GM21723 (cell line): Measurements from ENCODE around the gene BMAL1.
"Not testable (repeated sequence)": the region's sequence is repeated elsewhere in the genome, so short reads cannot be mapped to it uniquely, and the experiment has no call there.

Source experiments
- ATAC-seq: cut with Tn5 transposase; IDR thresholded peaks from one replicate; pipeline ENCODE4 v1.9.1; 2021; ENCODE audit warnings: mild to moderate bottlenecking, moderate library complexity; ENCODE audit not compliant: unreplicated experiment

Gene BMAL1

GRCh38 chr11:13277768-13278608, at the start of gene BMAL1:
Gene BMAL1, plus strand, starts transcription at chr11:13277790. Its CDS starts 76,519 bp downstream, at chr11:13354309.
- ATAC-seq = peak; percentile 31

DNA sequence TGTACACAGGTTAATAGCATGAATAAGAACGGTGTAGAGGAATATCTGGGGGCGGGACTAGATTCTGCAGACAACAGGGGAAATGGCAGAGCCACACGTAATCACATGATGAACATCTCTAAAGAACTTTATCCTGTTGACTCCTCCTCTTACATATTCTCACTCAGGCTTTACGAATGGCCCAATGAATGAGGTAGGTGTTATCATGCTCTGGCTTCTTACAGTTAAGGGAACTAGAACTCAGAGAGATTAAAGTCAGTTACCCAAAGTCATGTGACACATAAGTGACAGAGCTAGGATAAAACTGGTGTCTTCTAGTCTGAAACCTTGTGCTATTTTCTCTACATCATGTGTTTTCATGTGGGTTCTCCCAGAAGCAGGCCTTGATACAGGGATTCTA, 49.0 kb upstream of the BMAL1 start:
- ATAC-seq = no peak

- no peak for ATAC-seq
Measured at GRCh38 chr11:13229136-13229535, 48.5 kb upstream of the BMAL1 start.

- no peak for ATAC-seq
Measured at GRCh38 chr11:13229711-13230318, 47.8 kb upstream of the BMAL1 start.

DNA sequence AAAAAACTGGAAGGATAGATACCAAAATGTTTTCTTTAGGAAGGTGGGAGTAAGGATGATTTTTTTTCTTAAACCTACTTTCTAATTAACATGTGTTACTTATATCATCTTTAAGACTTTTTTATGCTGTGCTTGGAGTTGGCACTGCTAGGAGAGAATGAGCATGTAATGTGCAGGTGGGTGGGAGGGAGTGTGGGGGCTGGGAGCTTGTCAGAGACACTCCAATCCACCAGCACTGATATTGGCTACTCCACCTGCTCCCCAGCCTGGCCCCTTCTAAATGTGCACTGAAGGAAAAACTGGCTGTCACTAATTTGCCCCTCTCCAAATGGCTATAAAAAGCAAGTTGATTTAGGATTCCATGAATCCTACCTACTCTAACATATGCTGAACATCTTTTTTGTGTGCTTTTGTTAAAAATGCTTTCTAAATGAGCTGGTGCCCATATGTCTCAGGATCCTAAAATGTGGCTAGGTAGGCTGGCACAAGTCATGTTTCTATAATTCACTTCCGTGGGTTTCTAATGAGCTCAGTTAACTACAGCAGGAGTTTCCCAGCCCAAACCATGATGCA, 44.3 kb upstream of the BMAL1 start:
- no peak for ATAC-seq

DNA sequence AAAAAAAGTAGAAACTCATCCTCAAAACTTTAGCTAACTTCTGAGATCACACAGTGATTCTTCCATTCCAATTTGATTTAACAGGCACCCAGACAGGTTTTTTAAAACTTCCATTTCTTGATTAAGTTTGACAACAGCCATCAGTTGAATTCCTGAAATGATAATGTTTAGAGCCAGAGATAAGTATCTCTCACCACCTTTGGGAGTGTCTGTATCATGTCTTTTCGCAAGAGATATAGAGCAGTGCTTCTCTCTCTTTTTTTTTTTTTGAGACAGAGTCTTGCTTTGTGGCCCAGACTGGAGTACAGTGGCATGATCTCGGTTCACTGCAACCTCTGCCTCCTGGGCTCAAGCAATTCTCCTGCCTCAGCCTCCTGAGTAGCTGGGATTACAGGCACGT, 41.7 kb upstream of the BMAL1 start:
- no peak for ATAC-seq

DNA sequence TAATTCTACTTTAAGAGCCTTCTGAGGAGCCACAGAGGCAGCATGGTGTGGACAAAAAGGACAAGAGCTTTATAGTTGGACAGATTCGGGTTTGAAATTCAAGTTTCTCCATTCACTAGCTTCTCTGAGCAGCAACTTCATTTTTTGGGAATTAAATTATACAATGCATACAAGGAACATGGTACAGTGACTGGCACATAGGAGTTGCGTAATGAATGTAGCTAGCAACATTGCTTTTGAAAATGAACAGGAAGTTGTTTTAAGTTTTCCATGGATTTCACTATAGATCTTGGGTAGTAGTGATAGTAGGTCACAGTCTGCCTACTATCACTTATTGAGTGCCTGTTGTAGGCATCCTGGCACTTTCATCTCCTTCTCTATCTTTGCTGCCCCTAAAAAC, 41.0 kb upstream of the BMAL1 start:
- no peak for ATAC-seq

DNA sequence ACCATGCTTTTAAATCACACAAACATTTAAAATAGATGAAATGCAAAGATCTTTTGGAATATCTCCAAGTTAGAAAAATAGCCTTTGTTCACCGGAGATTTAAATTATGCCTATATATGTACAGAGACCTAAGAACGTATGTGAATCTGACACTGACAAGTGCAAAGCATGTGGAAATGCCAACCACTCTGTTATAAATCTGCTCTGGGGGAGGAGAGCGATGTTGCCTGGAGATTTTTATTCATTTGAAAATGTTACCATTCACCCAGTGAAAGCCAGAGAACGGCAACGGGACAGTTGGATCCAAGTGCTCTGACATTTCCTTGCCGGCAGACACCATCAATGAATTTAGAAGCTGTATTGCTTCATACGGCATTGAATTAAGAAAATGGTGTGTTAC, 39.8 kb upstream of the BMAL1 start:
- no peak for ATAC-seq

- peak; percentile 84 for ATAC-seq
Measured at GRCh38 chr11:13238879-13239514, 38.6 kb upstream of the BMAL1 start.

GRCh38 chr11:13242564-13242963, 35.0 kb upstream of the BMAL1 start:
- ATAC-seq = no peak

- ATAC-seq = no peak
Measured at GRCh38 chr11:13247606-13248296, 29.8 kb upstream of the BMAL1 start.

DNA sequence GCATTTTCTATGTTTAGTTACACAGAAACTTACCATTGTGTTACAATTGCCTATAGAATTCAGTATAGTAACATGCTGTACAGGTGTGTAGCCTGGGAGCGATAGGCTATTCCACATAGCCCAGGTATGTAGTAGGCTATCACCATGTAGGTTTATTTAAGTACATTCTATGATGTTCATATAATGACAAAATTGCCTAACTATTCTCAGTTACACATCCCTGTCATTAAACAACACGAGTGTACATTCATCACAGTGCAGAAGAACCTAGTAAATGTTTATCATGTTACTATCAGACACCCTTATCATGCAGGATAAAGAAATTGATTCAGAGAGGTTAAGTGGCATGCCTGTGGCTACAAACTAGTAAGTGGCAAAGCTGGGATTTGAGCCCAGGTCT, 28.4 kb upstream of the BMAL1 start:
- no peak for ATAC-seq

DNA sequence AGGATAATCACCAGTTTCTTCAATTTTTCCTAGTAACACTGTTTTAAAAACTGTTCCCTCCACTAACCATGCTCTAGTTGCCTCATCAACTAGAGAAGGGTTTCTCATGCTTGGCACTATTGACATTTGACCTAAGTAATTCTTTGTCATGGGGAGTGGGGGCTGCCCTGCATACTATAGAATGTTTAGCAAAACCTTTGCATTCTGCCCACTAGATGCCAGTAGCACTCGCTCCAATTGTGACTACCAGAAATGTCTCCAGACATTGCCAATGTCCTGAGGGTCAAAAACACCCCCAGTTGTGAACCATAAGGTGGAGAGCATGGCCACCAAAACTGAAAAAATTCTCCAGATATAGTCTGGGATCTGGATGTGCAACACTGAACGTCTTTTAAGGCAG, 27.6 kb upstream of the BMAL1 start:
- ATAC-seq = no peak

- no peak for ATAC-seq
Measured at GRCh38 chr11:13251966-13252365, 25.6 kb upstream of the BMAL1 start.

DNA sequence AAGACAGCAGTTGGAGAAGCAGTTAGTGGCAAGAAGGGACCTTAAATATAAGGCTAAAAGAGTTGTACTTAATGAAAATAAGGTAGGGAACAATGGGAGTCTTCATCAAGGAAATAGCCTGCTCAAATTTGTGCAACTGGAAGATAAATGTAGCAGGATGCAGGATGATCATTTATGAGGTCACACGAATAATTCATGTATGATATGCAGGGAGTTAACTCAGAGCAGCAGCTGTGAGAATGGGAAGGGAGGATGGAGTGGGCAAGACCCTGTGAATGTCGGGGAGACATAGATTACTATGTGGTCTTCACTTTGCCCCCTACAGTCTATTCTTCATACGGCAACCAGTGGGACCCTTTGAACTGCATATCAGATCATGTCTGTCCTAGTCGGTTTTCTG, 25.2 kb upstream of the BMAL1 start:
- ATAC-seq = no peak

GRCh38 chr11:13256216-13256615, 21.4 kb upstream of the BMAL1 start:
- ATAC-seq = no peak

- ATAC-seq = not testable (repeated sequence)
Measured at GRCh38 chr11:13258061-13258460, 19.5 kb upstream of the BMAL1 start.

GRCh38 chr11:13258855-13259254, 18.7 kb upstream of the BMAL1 start:
- no peak for ATAC-seq

DNA sequence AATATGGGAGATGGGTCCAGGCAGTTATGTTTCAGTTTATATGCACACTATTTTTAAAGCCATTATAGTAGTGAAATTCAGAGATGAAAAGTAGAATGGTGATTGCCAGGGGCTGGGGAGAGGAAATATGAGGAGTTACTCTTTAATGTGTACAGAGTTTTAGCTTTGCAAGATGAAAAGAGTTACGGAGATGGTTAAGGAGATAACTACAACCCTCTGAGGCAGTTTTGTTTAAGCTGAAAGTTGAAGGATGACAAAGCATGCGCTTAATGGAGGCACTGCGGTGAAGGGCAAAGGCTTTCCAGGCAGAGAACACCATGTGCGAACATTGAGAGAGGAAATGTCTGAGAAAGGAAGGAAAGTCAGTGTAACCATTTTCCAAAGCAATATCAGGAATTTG, 18.2 kb upstream of the BMAL1 start:
- ATAC-seq = no peak

DNA sequence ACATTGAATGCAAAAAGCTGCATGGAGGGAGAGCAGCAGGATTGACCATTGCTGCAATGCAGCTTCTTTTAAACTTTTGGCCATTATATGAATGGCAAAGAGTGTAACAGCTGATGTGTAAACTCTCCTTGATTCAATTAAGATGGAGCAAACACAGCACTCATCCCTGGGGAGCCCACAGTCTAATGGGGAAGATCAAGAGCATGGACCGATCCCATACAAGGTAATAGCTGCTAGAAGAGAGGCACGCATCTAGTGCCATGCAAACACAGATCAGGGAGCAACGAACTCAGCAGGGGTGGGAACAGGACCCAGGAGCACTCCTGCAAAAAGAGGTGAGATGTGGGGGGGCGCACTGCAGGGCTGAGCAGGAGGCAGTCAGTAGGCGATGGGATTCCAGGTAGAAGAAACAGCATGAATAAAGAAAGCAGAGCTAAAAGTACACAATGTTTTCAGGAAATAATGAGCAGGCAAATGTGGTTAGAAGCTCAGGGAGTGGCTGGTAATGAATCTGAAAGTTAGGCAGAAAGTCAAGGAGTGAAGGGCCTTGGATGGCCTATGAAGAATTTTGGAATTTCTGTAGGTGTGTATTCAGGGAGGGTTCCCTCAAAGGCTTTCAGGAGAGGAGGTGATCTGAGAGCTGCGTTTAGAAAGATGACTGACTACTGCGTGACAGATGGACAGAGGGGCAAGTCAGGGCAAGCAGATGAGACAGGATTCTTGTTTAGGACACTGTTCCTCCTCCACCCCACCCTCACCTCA, 17.2 kb upstream of the BMAL1 start:
- ATAC-seq = no peak
